HCT116 (cell line): ENCODE data around the gene ZEB1. TPM values are rescaled to one million over a fixed set of nuclear protein-coding genes. Genes with fewer than 3 reads are reported as not detected.

Source experiments
- ATAC-seq: fragments of 200-7000 bp; cut with Tn5 transposase; 2 replicates; pipeline ENCODE4 v1.9.1; 2020; ENCODE audit warnings: mild to moderate bottlenecking, moderate library complexity
- BruUV-seq: library from RNA; stranded (reverse); fragments of 400-500 nt; replicated peaks from 2 replicates; lab custom pipeline; 2021; lab: Mats Ljungman, UMichigan
- CTCF ChIA-PET: fragments of 300-600 bp; sonication (Branson Sonifier 250); formaldehyde crosslinking; loops from one replicate; lab custom pipeline; 2021; ENCODE audit warnings: antibody characterized with exemption; lab: Charles Lee
- POLR2A ChIA-PET: fragments of 300-600, 350-600 bp; sonication (Branson Sonifier 250); formaldehyde crosslinking; loops from one replicate; lab custom pipeline; 2021; ENCODE audit warnings: antibody characterized with exemption; lab: Charles Lee
- RAD21 ChIA-PET, 2 experiments: fragments of 300-600 bp; sonication (Branson Sonifier 250); formaldehyde crosslinking; loops; one replicate each; lab custom pipeline; 2023; ENCODE audit warnings: low total read pairs in 2 of 2; ENCODE audit not compliant: uncharacterized antibody in 2 of 2, unreplicated experiment in 2 of 2, low non-redundant PET in 1 of 2; lab: Charles Lee
- DNase-seq: peaks from one replicate; pipeline ENCODE4 v3.0.0-alpha.2; 2010; ENCODE audit warnings: low read depth, low spot score
- H2AFZ ChIP-seq: fragments of 200-600 bp; shearing (Covaris generic), sonication (generic); 2 replicates; pipeline ENCODE4 v1.6.1; 2017; ENCODE audit warnings: low read depth, mixed run types, mixed read lengths, antibody characterized with exemption, low read length; ENCODE audit not compliant: poor library complexity, severe bottlenecking
- H3K27ac ChIP-seq: 2 replicates; pipeline ENCODE4 v1.5.1; 2012; ENCODE audit warnings: low read depth, low read length
- H3K27me3 ChIP-seq: fragments of 200-600 bp; sonication (generic); 2 replicates; pipeline ENCODE4 v1.6.1; 2016; ENCODE audit warnings: mixed run types, low read length, mixed read lengths; ENCODE audit not compliant: insufficient read depth
- H3K36me3 ChIP-seq, 2 experiments: fragments of 200-500 bp in 1 of 2; fragments of 200-600 bp in 1 of 2; sonication (Bioruptor generic) in 1 of 2; sonication (generic) in 1 of 2; 2 replicates each; pipeline versions ENCODE4 v1.5.1 to v1.6.1; 2014 to 2016; ENCODE audit warnings: low read length in 2 of 2, inconsistent platforms in 1 of 2, mixed read lengths in 1 of 2, mixed run types in 1 of 2; ENCODE audit not compliant: insufficient read depth in 2 of 2, control insufficient read depth in 1 of 2
- H3K4me1 ChIP-seq, 2 experiments: fragments of 200-600 bp in 1 of 2; sonication (generic) in 1 of 2; 2 replicates each; pipeline versions ENCODE4 v1.5.1 to v1.6.1; 2012 to 2017; ENCODE audit warnings: low read length in 2 of 2, inconsistent platforms in 1 of 2, mild to moderate bottlenecking in 1 of 2, mixed read lengths in 1 of 2, mixed run types in 1 of 2, moderate library complexity in 1 of 2; ENCODE audit not compliant: insufficient read depth in 2 of 2, control insufficient read depth in 1 of 2
- H3K4me2 ChIP-seq: fragments of 200-600 bp; sonication (generic); 2 replicates; pipeline ENCODE4 v1.6.1; 2017; ENCODE audit warnings: mixed run types, low read length, mixed read lengths
- H3K4me3 ChIP-seq, 2 experiments: fragments of 200-600 bp in 1 of 2; sonication (generic) in 1 of 2; replicated peaks in 1 of 2; 2 replicates each; pipeline ENCODE4 v1.5.1; 2011 to 2016; ENCODE audit warnings: low read length in 2 of 2, control low read depth in 1 of 2, low read depth in 1 of 2, mild to moderate bottlenecking in 1 of 2, mixed read lengths in 1 of 2, mixed run types in 1 of 2
- H3K79me2 ChIP-seq: fragments of 200-600 bp; sonication (generic); 2 replicates; pipeline ENCODE4 v1.6.1; 2017; ENCODE audit warnings: mild to moderate bottlenecking, mixed run types, low read length, moderate library complexity, mixed read lengths; ENCODE audit not compliant: insufficient read depth
- H3K9ac ChIP-seq: fragments of 200-600 bp; sonication (generic); 2 replicates; pipeline ENCODE4 v1.6.1; 2016; ENCODE audit warnings: low read length, mixed read lengths
- H3K9me2 ChIP-seq: fragments of 200-600 bp; sonication (generic), shearing (Covaris generic); 2 replicates; pipeline ENCODE4 v1.6.1; 2017; ENCODE audit warnings: mixed run types, mild to moderate bottlenecking, moderate library complexity; ENCODE audit not compliant: insufficient read depth
- H3K9me3 ChIP-seq, 2 experiments: fragments of 200-500 bp in 1 of 2; fragments of 200-600 bp in 1 of 2; sonication (Bioruptor generic) in 1 of 2; sonication (generic) in 1 of 2; 2 replicates each; pipeline ENCODE4 v1.6.1; 2014 to 2017; ENCODE audit warnings: low read length in 2 of 2, mixed read lengths in 2 of 2, inconsistent platforms in 1 of 2, low read depth in 1 of 2, mild to moderate bottlenecking in 1 of 2, mixed run types in 1 of 2, moderate library complexity in 1 of 2; ENCODE audit not compliant: control insufficient read depth in 1 of 2, insufficient read depth in 1 of 2
- H4K20me1 ChIP-seq: fragments of 200-600 bp; sonication (generic), shearing (Covaris generic); 2 replicates; pipeline ENCODE4 v1.6.1; 2017; ENCODE audit warnings: mixed run types, mild to moderate bottlenecking, moderate library complexity; ENCODE audit not compliant: insufficient read depth
- CBX3 ChIP-seq: IDR thresholded peaks from 2 replicates; pipeline ENCODE4 v1.6.1; 2012; ENCODE audit warnings: low read depth
- ELF1 ChIP-seq: IDR thresholded peaks from 2 replicates; pipeline ENCODE4 v1.6.1; 2012; ENCODE audit warnings: low read depth, borderline replicate concordance
- EZH2 ChIP-seq: fragments of 200-600 bp; sonication (generic); IDR thresholded peaks from 2 replicates; pipeline ENCODE4 v1.6.1; 2017; ENCODE audit warnings: antibody characterized with exemption, mixed run types
- JUND ChIP-seq: IDR thresholded peaks from 2 replicates; pipeline ENCODE4 v1.6.1; 2012
- ZFX ChIP-seq: fragments of 450-650 bp; IDR thresholded peaks from 2 replicates; pipeline ENCODE4 v1.6.1; 2017
- intact Hi-C: fragments of 100-400 bp; cut with micrococcal nuclease; formaldehyde crosslinking; loops from 2 replicates; pipeline ENCODE4 v1.10.0; 2022
- total RNA-seq: library from RNA; stranded (reverse); gene quantifications from one replicate; pipeline ENCODE4 v1.2.1, GENCODE V29; 2021; ENCODE audit not compliant: unreplicated experiment
- TF ChIP-seq, protein P1 (sequence below), 3 experiments: fragments of 200-600 bp in 1 of 3; sonication (generic) in 1 of 3; IDR thresholded peaks in 2 of 3; conservative IDR thresholded peaks in 1 of 3; 2 replicates each; pipeline ENCODE4 v1.5.1; 2012 to 2017; ENCODE audit warnings: low read depth in 2 of 3, low read length in 2 of 3, antibody characterized with exemption in 1 of 3, borderline replicate concordance in 1 of 3, control low read depth in 1 of 3, mild to moderate bottlenecking in 1 of 3, mixed read lengths in 1 of 3, mixed run types in 1 of 3, moderate library complexity in 1 of 3; ENCODE audit not compliant: insufficient read depth in 1 of 3
- TF ChIP-seq, protein P2 (sequence below): IDR thresholded peaks from 2 replicates; pipeline ENCODE4 v1.6.1; 2012; ENCODE audit warnings: low read depth

ZEB1 gene
- total RNA-seq, 1 experiment from 2014 or later = 3.4 TPM

DNA sequence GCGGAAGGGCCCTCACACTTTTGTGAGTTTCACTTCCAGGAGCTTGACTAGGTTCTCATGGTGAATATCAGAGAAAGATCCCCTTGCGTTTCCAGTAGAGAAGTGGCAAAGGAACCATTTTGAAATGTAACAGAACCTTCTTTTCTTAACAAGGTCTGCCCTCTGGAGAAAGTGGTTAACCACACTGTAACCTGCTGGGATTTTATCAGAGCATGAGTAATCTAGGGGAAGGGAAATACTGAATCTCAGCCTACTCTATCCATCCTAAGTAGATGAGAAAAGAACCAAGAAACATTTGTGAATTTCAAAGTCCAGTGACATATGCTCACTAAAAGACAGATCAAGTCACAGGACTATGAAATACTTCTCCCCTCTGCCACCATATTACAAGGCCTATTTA, 235.5 kb downstream of the ZEB1 start:
- DNase-seq = no peak
- no peaks in the 10 kb centered on the region for H3K36me3 ChIP-seq

More for the DNA sequence above, 235.5 kb downstream of the ZEB1 start:
- H3K4me1 ChIP-seq = no peaks in the 10 kb centered on the region
- ChIA-PET POLR2A (no interaction called here), RAD21 (no interaction called here), CTCF (no interaction called here)
- no peak for ATAC-seq
- no peak overlapping the region for H3K9ac ChIP-seq
- H4K20me1 ChIP-seq = no peaks in the 10 kb centered on the region
- no peak overlapping the region for H2AFZ ChIP-seq
- H3K4me3 ChIP-seq = no peak overlapping the region
- no TSS peak for BruUV-seq
- no peaks in the 10 kb centered on the region for H3K9me2 ChIP-seq
- no peaks in the 10 kb centered on the region; a peak in 1 of 4 replicates for H3K9me3 ChIP-seq
- no peak overlapping the region for H3K27ac ChIP-seq
- no peak for TF ChIP-seq CBX3
- no peak for TF ChIP-seq EZH2
- no peak for TF ChIP-seq ELF1
- TF ChIP-seq, protein P1, sequence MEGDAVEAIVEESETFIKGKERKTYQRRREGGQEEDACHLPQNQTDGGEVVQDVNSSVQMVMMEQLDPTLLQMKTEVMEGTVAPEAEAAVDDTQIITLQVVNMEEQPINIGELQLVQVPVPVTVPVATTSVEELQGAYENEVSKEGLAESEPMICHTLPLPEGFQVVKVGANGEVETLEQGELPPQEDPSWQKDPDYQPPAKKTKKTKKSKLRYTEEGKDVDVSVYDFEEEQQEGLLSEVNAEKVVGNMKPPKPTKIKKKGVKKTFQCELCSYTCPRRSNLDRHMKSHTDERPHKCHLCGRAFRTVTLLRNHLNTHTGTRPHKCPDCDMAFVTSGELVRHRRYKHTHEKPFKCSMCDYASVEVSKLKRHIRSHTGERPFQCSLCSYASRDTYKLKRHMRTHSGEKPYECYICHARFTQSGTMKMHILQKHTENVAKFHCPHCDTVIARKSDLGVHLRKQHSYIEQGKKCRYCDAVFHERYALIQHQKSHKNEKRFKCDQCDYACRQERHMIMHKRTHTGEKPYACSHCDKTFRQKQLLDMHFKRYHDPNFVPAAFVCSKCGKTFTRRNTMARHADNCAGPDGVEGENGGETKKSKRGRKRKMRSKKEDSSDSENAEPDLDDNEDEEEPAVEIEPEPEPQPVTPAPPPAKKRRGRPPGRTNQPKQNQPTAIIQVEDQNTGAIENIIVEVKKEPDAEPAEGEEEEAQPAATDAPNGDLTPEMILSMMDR (IDR thresholded peaks at IDR 0.05 in 2 of 3, conservative IDR thresholded peaks at IDR 0.05 in 1 of 3; ENCODE audit: borderline replicate concordance in 1 of 3, insufficient read depth in 1 of 3, low read depth in 2 of 3, low read length in 2 of 3) = no peak
- no peak for TF ChIP-seq ZFX
- TF ChIP-seq JUND = no peak
- TF ChIP-seq, protein P2, sequence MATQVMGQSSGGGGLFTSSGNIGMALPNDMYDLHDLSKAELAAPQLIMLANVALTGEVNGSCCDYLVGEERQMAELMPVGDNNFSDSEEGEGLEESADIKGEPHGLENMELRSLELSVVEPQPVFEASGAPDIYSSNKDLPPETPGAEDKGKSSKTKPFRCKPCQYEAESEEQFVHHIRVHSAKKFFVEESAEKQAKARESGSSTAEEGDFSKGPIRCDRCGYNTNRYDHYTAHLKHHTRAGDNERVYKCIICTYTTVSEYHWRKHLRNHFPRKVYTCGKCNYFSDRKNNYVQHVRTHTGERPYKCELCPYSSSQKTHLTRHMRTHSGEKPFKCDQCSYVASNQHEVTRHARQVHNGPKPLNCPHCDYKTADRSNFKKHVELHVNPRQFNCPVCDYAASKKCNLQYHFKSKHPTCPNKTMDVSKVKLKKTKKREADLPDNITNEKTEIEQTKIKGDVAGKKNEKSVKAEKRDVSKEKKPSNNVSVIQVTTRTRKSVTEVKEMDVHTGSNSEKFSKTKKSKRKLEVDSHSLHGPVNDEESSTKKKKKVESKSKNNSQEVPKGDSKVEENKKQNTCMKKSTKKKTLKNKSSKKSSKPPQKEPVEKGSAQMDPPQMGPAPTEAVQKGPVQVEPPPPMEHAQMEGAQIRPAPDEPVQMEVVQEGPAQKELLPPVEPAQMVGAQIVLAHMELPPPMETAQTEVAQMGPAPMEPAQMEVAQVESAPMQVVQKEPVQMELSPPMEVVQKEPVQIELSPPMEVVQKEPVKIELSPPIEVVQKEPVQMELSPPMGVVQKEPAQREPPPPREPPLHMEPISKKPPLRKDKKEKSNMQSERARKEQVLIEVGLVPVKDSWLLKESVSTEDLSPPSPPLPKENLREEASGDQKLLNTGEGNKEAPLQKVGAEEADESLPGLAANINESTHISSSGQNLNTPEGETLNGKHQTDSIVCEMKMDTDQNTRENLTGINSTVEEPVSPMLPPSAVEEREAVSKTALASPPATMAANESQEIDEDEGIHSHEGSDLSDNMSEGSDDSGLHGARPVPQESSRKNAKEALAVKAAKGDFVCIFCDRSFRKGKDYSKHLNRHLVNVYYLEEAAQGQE = no peak
- H3K4me2 ChIP-seq = no peak overlapping the region
- H3K79me2 ChIP-seq = no peaks in the 10 kb centered on the region
- H3K27me3 ChIP-seq = no peaks in the 10 kb centered on the region
- intact Hi-C loops = no loop called here
